ENCODE measurements around the gene ARMC7. TPM values are rescaled to one million over a fixed set of nuclear protein-coding genes. Genes with fewer than 3 reads are reported as not detected.

The ARMC7 gene
- total and polyA plus RNA-seq, 2 of the 13 experiments (the other 11 are each of a cell fraction or from before 2014, with no cell fraction given): 3.9 to 4.2 TPM

DNA sequence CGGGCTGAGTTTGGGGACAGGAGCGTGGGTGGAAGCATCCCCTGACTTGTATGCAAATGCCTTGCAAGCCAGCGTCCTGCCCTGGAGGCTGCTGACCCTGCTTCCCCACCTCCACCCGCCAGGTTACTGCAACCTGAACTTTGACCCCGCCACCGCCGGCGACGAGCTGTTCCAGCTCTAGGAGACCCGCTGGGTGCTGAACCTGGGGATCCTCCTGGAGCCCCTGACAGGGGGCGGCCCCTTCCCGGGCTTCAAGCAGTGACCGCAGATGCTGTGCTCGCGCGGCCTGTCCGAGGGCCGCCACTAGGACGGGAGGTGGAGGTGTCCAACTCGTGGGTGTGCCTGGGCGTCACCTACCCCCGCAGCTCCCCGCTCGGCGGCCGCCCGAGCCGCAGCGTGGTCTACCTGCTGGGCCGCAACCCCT lies 32.7 kb upstream of the ARMC7 start (continued):
- TF ChIP-seq, protein P1, sequence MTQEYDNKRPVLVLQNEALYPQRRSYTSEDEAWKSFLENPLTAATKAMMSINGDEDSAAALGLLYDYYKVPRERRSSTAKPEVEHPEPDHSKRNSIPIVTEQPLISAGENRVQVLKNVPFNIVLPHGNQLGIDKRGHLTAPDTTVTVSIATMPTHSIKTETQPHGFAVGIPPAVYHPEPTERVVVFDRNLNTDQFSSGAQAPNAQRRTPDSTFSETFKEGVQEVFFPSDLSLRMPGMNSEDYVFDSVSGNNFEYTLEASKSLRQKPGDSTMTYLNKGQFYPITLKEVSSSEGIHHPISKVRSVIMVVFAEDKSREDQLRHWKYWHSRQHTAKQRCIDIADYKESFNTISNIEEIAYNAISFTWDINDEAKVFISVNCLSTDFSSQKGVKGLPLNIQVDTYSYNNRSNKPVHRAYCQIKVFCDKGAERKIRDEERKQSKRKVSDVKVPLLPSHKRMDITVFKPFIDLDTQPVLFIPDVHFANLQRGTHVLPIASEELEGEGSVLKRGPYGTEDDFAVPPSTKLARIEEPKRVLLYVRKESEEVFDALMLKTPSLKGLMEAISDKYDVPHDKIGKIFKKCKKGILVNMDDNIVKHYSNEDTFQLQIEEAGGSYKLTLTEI (CRISPR knock-in tag; conservative IDR thresholded peaks at IDR 0.05): no peak
- TF ChIP-seq ZNF773 (CRISPR knock-in tag; IDR thresholded peaks at IDR 0.05; ENCODE audit: borderline replicate concordance): no peak
- TF ChIP-seq ZNF614 (CRISPR knock-in tag; IDR thresholded peaks at IDR 0.05; ENCODE audit: borderline replicate concordance): peak; percentile 70; the same call in 1 of the 2 replicates
- TF ChIP-seq IRF2 (CRISPR knock-in tag; IDR thresholded peaks at IDR 0.05): 0 out of 2 replicates have a peak, but pooled peaks have one; percentile 54
- no peak for TF ChIP-seq ZFP36L2 (CRISPR knock-in tag; IDR thresholded peaks at IDR 0.05)
- no peak for TF ChIP-seq TBP (CRISPR knock-in tag; IDR thresholded peaks at IDR 0.05)
- TF ChIP-seq ZNF670 (CRISPR knock-in tag; IDR thresholded peaks at IDR 0.05; ENCODE audit: borderline replicate concordance): no peak
- no peak for TF ChIP-seq ZNF12 (CRISPR knock-in tag; IDR thresholded peaks at IDR 0.05)
- no peak for TF ChIP-seq ZNF333 (CRISPR knock-in tag; IDR thresholded peaks at IDR 0.05; ENCODE audit: borderline replicate concordance)
- TF ChIP-seq ZBTB39 (CRISPR knock-in tag; IDR thresholded peaks at IDR 0.05): no peak
- no peak for TF ChIP-seq ZNF775 (CRISPR knock-in tag; IDR thresholded peaks at IDR 0.05; ENCODE audit: borderline replicate concordance)
- TF ChIP-seq, protein P2, sequence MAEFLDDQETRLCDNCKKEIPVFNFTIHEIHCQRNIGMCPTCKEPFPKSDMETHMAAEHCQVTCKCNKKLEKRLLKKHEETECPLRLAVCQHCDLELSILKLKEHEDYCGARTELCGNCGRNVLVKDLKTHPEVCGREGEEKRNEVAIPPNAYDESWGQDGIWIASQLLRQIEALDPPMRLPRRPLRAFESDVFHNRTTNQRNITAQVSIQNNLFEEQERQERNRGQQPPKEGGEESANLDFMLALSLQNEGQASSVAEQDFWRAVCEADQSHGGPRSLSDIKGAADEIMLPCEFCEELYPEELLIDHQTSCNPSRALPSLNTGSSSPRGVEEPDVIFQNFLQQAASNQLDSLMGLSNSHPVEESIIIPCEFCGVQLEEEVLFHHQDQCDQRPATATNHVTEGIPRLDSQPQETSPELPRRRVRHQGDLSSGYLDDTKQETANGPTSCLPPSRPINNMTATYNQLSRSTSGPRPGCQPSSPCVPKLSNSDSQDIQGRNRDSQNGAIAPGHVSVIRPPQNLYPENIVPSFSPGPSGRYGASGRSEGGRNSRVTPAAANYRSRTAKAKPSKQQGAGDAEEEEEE (CRISPR knock-in tag; IDR thresholded peaks at IDR 0.05; ENCODE audit: borderline replicate concordance): no peak
- TF ChIP-seq SSRP1 (CRISPR knock-in tag; IDR thresholded peaks at IDR 0.05): no peak
- peak; percentile 69; the same call in 1 of the 2 replicates for TF ChIP-seq CBX5 (CRISPR knock-in tag; IDR thresholded peaks at IDR 0.05; ENCODE audit: borderline replicate concordance)
- no peak for TF ChIP-seq KLF13 (CRISPR knock-in tag; IDR thresholded peaks at IDR 0.05)
- TF ChIP-seq ZNF720 (CRISPR knock-in tag; IDR thresholded peaks at IDR 0.05): no peak
- TF ChIP-seq PRMT3 (CRISPR knock-in tag; IDR thresholded peaks at IDR 0.05; ENCODE audit: borderline replicate concordance, low read depth): no peak
- no peak for TF ChIP-seq HOXA7 (CRISPR knock-in tag; IDR thresholded peaks at IDR 0.05)
- TF ChIP-seq, protein P3, sequence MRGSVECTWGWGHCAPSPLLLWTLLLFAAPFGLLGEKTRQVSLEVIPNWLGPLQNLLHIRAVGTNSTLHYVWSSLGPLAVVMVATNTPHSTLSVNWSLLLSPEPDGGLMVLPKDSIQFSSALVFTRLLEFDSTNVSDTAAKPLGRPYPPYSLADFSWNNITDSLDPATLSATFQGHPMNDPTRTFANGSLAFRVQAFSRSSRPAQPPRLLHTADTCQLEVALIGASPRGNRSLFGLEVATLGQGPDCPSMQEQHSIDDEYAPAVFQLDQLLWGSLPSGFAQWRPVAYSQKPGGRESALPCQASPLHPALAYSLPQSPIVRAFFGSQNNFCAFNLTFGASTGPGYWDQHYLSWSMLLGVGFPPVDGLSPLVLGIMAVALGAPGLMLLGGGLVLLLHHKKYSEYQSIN (CRISPR knock-in tag; IDR thresholded peaks at IDR 0.05; ENCODE audit: borderline replicate concordance): no peak
- TF ChIP-seq KLF9 (CRISPR knock-in tag; IDR thresholded peaks at IDR 0.05; ENCODE audit: low read depth): no peak
- no peak for TF ChIP-seq ZBTB20 (CRISPR knock-in tag; IDR thresholded peaks at IDR 0.05; ENCODE audit: borderline replicate concordance, low read depth)
- TF ChIP-seq ZBTB2 (CRISPR knock-in tag; IDR thresholded peaks at IDR 0.05; ENCODE audit: low read depth): no peak
- no peak for TF ChIP-seq NFIC (IDR thresholded peaks at IDR 0.05; ENCODE audit: low read length)
- no peak for TF ChIP-seq MYNN (CRISPR knock-in tag; IDR thresholded peaks at IDR 0.05; ENCODE audit: low read depth)
